ENCODE data around the gene EGFL7.
"Not testable (repeated sequence)": the region's sequence is repeated elsewhere in the genome, so short reads cannot be mapped to it uniquely, and the experiment has no call there.

- not testable (repeated sequence) for TF ChIP-seq CTCF, POLR2A (IDR thresholded peaks at IDR 0.05)
These were observed 42.0 kb downstream of the EGFL7 start for GRCh38 chr9:136704741-136705140.

All from right lobe of liver (tissue), 4 donors.